ENCODE data around the gene KRTAP10-11.

Gene KRTAP10-11

DNA sequence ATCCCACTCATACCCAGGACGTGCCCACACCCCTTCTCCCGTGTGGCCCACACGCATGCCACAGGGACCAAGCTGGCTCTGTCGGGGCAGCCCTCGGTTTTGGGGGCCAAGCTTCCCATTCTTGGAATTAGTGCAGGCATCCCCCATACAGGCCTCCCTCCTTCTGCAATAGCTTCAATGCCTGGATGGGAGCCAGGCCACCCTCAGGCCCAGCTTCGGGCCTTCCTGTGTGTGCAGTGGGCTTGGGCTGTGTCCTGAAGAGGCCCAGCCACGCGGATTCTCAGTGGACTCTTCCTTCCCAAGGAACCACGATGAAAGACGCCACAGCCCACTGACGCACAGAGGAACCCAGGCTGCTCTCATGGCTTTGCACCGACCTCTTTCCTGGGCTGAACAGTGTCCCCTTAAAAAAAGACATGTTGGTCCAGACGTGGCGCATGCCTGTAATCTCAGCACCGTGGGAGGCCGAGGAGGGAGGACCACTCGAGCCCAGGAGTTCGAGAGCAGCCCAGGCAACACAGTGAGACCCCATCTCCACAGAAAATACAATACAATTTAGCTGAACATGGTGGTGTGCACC is 3.4 kb downstream of the KRTAP10-11 start:
- Histone ChIP-seq H3K4me3 (ENCODE audit: low read depth in 1 of 2, low read length in 1 of 2) (no peak overlapping the region), H3K4me1 (ENCODE audit: control insufficient read depth in 1 of 2, insufficient read depth in 1 of 2, low read depth in 1 of 2, low read length in 1 of 2) (no peaks in the 10 kb centered on the region), H3K27me3 (peaks cover 17% of the 10 kb centered on the region), H3K27ac (no peak overlapping the region), H3K9me3 (no peaks in the 10 kb centered on the region), H3K36me3 (no peaks in the 10 kb centered on the region)
- TF ChIP-seq, protein P1, sequence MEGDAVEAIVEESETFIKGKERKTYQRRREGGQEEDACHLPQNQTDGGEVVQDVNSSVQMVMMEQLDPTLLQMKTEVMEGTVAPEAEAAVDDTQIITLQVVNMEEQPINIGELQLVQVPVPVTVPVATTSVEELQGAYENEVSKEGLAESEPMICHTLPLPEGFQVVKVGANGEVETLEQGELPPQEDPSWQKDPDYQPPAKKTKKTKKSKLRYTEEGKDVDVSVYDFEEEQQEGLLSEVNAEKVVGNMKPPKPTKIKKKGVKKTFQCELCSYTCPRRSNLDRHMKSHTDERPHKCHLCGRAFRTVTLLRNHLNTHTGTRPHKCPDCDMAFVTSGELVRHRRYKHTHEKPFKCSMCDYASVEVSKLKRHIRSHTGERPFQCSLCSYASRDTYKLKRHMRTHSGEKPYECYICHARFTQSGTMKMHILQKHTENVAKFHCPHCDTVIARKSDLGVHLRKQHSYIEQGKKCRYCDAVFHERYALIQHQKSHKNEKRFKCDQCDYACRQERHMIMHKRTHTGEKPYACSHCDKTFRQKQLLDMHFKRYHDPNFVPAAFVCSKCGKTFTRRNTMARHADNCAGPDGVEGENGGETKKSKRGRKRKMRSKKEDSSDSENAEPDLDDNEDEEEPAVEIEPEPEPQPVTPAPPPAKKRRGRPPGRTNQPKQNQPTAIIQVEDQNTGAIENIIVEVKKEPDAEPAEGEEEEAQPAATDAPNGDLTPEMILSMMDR (IDR thresholded peaks at IDR 0.05) = no peak

DNA sequence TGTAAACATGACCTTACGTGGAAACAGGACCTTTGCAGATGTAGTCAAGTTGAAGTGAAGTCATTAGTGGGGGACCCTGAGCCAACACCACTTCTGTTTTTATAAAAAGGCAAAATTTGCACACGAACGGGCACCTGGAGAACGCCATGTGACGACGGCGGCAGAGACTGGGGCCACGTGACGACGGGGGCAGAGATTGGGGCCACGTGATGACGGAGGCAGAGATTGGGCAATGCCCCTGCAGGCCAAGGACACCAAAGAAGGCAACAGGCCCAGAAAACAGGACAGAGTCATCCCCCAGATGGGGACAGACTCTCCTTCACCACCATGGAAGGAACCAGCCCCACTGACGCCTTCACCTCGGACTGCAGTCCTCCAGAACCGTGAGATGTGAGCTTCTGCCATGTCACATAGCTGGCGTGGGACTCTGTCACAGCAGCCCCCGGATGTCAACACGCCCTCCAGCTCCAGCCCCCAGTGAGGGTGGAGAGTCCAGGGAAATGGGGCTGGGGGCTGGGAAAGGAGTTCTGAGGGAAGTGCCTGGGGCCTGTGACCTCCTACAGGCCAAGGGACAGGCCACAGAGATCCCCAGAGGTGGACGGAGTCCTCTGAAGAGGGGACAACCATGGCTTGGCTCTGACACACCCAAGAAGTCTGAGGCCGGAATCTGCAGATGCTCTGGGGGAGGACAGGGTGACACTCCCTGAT is 4.2 kb downstream of the KRTAP10-11 start:
- TF ChIP-seq, protein P1 (IDR thresholded peaks at IDR 0.05) = no peak
- no peak overlapping the region for H3K4me3 ChIP-seq (ENCODE audit: low read depth in 1 of 2, low read length in 1 of 2)
- H3K4me1 ChIP-seq (ENCODE audit: control insufficient read depth in 1 of 2, insufficient read depth in 1 of 2, low read depth in 1 of 2, low read length in 1 of 2) = no peaks in the 10 kb centered on the region
- H3K36me3 ChIP-seq = no peaks in the 10 kb centered on the region
- no peak overlapping the region for H3K27ac ChIP-seq
- H3K9me3 ChIP-seq = no peaks in the 10 kb centered on the region
- H3K27me3 ChIP-seq = peaks cover 17% of the 10 kb centered on the region

DNA sequence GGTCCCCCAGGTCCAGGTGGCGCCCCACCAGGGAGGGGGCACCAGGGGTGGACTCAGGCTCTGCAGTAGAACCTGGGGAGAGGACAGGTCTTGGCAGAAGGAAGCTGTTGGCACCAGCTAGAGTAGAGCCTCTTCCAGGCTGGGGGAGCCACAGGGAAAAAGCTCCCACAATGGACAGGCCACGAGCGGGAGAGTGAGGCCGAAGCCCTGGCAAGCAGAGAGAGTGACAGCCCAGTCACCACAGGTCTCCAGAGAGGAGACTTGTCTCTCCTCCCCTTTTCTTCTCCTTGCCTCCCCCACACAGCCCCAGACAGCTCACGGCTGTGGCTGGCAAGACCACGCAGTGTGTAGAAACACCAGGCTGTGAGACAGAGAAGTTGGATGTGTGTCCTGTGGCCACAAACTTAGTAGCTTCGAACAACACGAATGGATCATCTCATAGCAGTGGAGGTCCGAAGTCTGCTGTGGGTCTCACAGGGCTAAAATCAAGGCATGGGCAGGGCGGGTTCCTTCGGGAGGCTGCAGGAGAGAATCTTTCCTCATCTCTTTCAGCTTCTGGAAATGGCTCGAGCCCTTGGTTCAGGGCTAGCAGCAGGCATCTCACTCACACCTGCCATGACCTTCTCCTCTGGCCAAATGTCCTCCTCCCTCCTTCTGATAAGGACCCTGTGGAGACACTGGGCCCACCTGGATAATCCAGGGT is 4.9 kb downstream of the KRTAP10-11 start:
- TF ChIP-seq, protein P1 (IDR thresholded peaks at IDR 0.05) = no peak
- H3K27me3 ChIP-seq = peaks cover 17% of the 10 kb centered on the region
- no peak overlapping the region for H3K27ac ChIP-seq
- H3K4me1 ChIP-seq (ENCODE audit: control insufficient read depth in 1 of 2, insufficient read depth in 1 of 2, low read depth in 1 of 2, low read length in 1 of 2) = no peaks in the 10 kb centered on the region
- no peaks in the 10 kb centered on the region for H3K36me3 ChIP-seq
- H3K4me3 ChIP-seq (ENCODE audit: low read depth in 1 of 2, low read length in 1 of 2) = no peak overlapping the region
- H3K9me3 ChIP-seq = no peaks in the 10 kb centered on the region

DNA sequence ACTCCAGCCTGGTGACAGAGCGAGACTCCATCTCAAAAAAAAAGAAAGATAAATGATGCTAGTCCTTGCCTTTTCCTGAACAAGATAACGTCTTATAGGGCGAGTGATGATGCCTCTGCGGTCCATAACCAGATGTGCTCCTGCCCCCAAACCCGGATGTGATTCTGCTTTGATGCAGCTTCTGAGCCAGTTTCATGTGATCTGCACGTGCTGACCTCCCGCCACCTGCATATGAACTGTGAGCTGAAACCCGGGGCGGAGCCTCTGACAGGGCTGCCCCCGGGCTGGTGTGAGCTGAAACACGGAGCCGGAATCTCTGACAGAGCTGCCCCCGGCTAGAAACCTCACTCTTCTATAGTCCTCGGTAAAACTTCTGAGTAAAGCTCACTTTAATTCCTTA is 6.9 kb downstream of the KRTAP10-11 start:
- H3K27me3 ChIP-seq = no peaks in the 10 kb centered on the region
- H3K4me3 ChIP-seq (ENCODE audit: low read depth in 1 of 2, low read length in 1 of 2) = no peak overlapping the region
- TF ChIP-seq, protein P1 (IDR thresholded peaks at IDR 0.05) = no peak
- no peaks in the 10 kb centered on the region for H3K36me3 ChIP-seq
- H3K9me3 ChIP-seq = peaks cover 3% of the 10 kb centered on the region
- H3K4me1 ChIP-seq (ENCODE audit: control insufficient read depth in 1 of 2, insufficient read depth in 1 of 2, low read depth in 1 of 2, low read length in 1 of 2) = peaks cover 0 to 5% of the 10 kb centered on the region in 2 experiments
- no peak overlapping the region for H3K27ac ChIP-seq

DNA sequence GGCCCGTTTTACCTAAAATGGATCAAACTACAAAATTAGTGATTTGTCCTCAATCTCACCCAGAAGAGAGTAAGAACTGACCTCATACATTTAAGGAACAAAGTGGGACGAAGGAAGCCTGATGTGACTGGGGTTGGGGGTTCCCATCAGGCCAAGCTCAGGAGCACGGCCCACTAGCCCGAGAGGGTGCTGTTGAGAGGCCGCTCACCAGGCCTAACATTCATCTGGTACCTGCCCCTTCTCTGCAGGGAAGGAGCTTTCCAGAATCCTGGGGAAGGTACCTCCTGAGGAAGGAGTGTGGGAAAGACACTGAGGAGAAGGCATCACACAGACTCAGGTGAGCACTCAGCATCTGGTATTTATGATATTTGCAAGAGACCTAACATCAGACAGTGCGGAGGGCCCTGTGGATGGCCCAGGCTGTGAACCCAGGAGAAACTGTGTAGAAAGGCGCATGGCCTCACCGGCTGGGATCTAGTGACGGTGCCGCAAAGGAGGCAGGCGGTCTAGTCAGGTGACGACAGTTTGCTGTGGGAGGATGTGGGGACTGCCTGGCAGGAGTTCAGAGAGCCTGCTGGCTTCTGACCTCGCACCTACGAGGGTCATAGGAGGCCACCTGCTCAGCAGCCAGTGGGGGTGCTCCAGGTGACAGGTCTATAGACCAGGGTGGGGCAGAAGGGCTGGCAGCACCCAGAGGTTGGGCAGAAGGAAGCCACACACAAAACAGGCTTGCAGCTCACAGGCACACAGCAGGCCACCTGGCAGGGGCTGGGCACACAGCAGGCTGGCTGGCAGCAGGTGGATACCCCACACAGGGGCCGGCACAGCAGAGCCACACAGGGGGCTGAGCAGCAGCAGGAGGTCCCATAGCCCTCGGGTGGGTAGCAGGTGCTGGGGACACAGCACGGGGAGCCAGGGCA is 7.7 kb downstream of the KRTAP10-11 start:
- TF ChIP-seq, protein P1 (IDR thresholded peaks at IDR 0.05) = no peak
- Histone ChIP-seq H3K36me3 (no peaks in the 10 kb centered on the region), H3K9me3 (peaks cover 3% of the 10 kb centered on the region), H3K4me3 (ENCODE audit: low read depth in 1 of 2, low read length in 1 of 2) (no peak overlapping the region), H3K27me3 (no peaks in the 10 kb centered on the region), H3K27ac (no peak overlapping the region), H3K4me1 (ENCODE audit: control insufficient read depth in 1 of 2, insufficient read depth in 1 of 2, low read depth in 1 of 2, low read length in 1 of 2) (peaks cover 8 to 11% of the 10 kb centered on the region in 2 experiments)
